ENCODE measurements around the gene GABRD.

The GABRD gene

DNA sequence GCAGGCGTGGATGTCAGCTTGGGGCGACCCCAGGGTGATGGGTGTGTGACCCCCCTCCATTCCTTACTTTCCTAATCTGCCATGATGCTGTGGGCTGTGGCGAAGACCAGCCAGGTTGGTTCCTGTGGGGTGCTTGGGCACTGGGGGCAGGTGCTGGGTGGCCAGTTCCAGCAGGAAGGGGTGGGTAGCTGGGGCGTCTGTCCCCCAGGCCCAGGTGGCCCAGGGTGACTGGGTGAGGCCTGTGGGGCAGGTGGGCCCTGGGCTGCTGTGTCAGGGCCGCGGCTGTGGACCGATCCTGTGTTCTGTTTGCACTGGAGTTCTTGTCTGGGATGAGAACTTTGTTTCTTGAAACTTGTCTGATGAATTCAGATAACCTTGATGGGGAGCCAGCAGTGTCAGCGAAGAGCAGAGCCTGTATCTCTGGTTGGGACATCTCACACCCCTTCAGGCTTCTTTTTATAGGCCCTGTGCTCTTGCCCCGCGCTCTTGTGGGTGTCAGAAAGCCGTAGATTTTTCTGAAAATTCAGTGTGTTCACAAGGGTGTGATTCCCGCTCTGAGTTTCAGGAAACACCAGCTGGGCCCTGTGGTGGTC is 34.7 kb downstream of the GABRD start:
- CTCF ChIA-PET, result no interaction called here
- peak overlapping the region; percentile 31 for H3K27ac ChIP-seq
- POLR2A ChIA-PET (ENCODE audit: low non-redundant PET), result no interaction called here

DNA sequence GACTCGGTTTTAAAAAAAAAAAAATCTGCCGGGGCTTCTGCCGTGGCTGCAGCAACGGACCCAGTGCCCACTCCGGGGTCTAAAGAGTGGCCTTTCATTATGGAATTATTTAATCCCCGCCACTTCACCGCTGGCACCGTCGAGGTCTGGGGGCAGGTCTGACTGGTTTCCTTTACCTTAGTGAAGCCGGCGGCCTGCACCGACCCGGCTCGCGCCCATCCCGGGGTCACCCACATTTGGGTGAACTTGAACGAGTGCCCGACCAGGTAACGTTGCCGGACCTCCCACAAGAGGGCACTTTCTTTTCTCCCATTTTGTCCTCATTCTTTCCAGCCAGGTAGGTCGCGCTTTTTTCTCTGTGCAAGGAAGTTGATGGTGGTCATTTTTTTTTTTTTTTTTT is 35.4 kb downstream of the GABRD start:
- DNase-seq (ENCODE audit: low spot score), result no peak
- H3K27ac ChIP-seq, result peak overlapping the region; percentile 31; the same call in 1 of the 2 replicates
- TF ChIP-seq, protein P1, sequence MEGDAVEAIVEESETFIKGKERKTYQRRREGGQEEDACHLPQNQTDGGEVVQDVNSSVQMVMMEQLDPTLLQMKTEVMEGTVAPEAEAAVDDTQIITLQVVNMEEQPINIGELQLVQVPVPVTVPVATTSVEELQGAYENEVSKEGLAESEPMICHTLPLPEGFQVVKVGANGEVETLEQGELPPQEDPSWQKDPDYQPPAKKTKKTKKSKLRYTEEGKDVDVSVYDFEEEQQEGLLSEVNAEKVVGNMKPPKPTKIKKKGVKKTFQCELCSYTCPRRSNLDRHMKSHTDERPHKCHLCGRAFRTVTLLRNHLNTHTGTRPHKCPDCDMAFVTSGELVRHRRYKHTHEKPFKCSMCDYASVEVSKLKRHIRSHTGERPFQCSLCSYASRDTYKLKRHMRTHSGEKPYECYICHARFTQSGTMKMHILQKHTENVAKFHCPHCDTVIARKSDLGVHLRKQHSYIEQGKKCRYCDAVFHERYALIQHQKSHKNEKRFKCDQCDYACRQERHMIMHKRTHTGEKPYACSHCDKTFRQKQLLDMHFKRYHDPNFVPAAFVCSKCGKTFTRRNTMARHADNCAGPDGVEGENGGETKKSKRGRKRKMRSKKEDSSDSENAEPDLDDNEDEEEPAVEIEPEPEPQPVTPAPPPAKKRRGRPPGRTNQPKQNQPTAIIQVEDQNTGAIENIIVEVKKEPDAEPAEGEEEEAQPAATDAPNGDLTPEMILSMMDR (conservative IDR thresholded peaks at IDR 0.05; ENCODE audit: low read depth), result no peak
- CTCF ChIA-PET, result no interaction called here
- POLR2A ChIA-PET (ENCODE audit: low non-redundant PET), result no interaction called here

More for the DNA sequence above, 34.7 kb downstream of the GABRD start:
- TF ChIP-seq, protein P1 (conservative IDR thresholded peaks at IDR 0.05; ENCODE audit: low read depth), result no peak
- DNase-seq (ENCODE audit: low spot score), result no peak

DNA sequence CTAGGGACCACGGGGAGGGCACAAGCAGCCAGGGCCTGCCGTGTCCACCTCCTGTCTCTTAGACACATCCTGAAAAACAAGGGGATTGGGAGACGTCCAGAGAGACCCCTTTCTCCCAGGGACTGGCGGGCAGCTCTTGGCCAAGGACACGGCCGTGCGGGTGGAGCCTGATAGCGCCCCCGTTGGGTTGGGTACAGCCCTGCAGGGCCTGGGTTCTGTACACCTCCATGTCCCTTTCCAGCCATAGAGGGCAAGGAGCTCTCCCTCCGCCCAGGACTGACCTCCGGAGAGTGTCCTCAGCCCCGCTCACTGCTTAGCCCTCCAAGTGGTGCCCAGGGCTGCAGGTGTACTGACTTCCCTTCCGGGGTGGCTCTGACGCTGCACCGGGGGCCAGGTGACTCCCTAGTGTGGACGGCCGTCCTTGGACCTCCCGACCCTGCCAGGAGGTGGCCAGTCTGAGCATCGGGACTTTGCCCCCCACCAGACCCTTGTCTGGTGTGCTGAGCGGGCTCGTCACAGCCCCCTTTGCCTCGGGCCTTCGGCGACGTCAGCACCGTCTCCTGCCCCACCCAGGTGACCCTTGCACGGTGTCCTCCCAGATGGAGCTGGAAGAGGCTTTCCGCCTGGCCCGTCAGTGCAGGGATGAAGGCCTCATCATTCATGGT is 36.9 kb downstream of the GABRD start:
- H3K27ac ChIP-seq, result no peak overlapping the region
- POLR2A ChIA-PET (ENCODE audit: low non-redundant PET), result no interaction called here
- TF ChIP-seq, protein P1 (conservative IDR thresholded peaks at IDR 0.05; ENCODE audit: low read depth), result no peak
- CTCF ChIA-PET, result interaction anchor here (0.5 to 1.7 kb wide), 5 partner anchors 13 to 428 kb away, joined by 3 to 5 read pairs (median 4); no protein-coding TSS in a partner anchor
- DNase-seq (ENCODE audit: low spot score), result no peak

DNA sequence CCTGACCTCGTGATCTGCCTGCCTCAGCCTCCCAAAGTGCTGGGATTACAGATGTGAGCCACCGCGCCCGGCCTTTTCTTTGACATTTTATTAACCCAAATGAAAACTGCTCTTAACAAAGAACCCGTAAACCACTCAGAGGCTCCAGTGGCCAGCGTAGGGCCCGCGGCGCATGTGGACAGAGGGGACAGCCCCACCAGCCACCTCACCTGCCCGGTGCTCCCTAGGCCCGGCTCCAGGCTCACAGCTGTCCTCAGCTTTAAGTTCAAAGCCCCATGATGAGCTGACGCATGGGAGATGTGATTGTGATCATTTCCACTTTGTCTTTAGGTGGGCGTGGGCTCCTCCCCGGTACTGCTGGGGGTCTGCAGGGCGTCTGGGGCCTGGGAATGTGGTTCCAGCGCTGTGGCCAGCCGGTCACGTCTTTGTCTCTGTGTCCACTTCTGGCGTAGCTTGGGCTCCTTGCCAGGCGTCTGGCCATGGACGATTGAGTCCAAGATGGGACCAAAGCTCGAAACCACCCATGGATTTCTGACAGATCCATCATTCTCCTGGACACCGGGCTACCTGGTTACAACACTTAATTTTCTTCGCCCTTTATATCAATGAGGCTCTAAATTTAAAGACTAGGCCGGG is 37.9 kb downstream of the GABRD start:
- no peak overlapping the region for H3K27ac ChIP-seq
- ChIA-PET POLR2A (ENCODE audit: low non-redundant PET) (no interaction called here), CTCF (interaction anchor here (0.5 to 1.7 kb wide), 4 partner anchors 12 to 132 kb away, joined by 3 to 6 read pairs (median 5); no protein-coding TSS in a partner anchor)
- TF ChIP-seq, protein P1 (conservative IDR thresholded peaks at IDR 0.05; ENCODE audit: low read depth), result no peak
- no peak for DNase-seq (ENCODE audit: low spot score)

DNA sequence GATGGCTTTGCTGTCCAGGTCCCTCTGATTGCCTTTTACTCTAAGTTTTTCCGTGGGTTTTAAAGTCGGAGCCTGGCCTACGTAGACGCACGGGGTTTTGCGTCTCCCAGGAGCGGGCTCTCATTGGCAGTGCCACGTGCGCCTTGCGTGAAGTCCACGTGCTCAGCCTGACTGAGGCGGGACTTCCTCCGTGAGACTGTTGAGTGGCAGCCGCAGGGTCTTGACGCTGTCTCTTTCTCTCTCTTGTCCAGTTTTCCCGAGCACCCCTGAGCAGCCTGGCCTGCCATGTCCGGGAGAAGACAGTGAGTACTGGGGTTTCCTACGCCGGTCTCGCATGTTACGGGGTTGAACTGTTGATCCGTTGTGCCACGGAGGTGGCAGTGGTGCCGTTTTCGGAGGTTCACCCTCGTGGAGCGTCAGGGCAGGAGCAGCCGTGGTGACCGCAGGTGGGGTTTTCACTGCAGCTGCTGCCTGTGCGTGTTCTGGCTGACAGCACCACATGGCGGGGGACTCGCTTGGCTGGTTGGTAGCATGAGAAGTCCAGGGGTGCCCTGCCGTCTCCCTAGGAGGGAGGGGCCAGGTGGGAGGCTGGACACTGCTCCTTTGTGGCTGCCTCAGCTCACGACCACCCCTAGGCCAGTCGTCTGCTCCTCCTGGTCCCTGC is 40.3 kb downstream of the GABRD start:
- TF ChIP-seq, protein P1 (conservative IDR thresholded peaks at IDR 0.05; ENCODE audit: low read depth), result no peak
- H3K27ac ChIP-seq, result no peak overlapping the region
- ChIA-PET POLR2A (ENCODE audit: low non-redundant PET) (no interaction called here), CTCF (no interaction called here)
- no peak for DNase-seq (ENCODE audit: low spot score)

DNA sequence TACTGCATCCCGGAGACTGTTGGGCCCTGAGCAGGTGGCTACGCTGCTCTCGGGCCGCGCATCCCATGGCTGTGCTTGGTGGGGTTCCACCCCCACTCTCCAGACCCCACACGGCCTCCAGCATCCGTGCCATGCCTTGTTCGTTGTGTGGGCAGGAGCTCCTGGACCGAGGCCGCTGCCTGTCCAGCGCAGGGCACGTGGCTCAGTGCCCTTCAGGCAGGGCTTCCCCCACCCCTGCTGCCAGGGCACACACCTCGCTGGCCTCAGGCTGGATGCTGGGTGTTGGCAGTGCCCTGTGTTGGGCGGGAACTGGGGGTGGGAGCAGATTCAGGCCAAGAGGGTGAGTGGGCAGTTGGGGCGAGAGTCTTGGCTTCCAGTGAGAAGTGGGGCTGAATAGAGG is 40.9 kb downstream of the GABRD start:
- TF ChIP-seq, protein P1 (conservative IDR thresholded peaks at IDR 0.05; ENCODE audit: low read depth), result no peak
- CTCF ChIA-PET, result no interaction called here
- no peak for DNase-seq (ENCODE audit: low spot score)
- POLR2A ChIA-PET (ENCODE audit: low non-redundant PET), result no interaction called here
- H3K27ac ChIP-seq, result no peak overlapping the region
